ENCODE data around the gene NFAT5. TPM values are rescaled to one million over a fixed set of nuclear protein-coding genes. Genes with fewer than 3 reads are reported as not detected.
"Not testable (repeated sequence)": the region's sequence is repeated elsewhere in the genome, so short reads cannot be mapped to it uniquely, and the experiment has no call there.

Gene NFAT5
- total RNA-seq, 2 experiments from 2014 or later: 19.5 to 21.2 TPM

- Mint-ChIP-seq H3K36me3 (ENCODE audit: low read depth) (peaks cover 18% of the 10 kb centered on the region), H3K4me1 (ENCODE audit: low read depth) (peaks cover 24% of the 10 kb centered on the region), H3K4me3 (no peak overlapping the region), H3K9me3 (no peaks in the 10 kb centered on the region), H3K27me3 (no peaks in the 10 kb centered on the region), H3K27ac (no peak overlapping the region)
- peaks cover 4% of the 10 kb centered on the region for H3K4me1 ChIP-seq (ENCODE audit: insufficient read depth, low read length)
- ATAC-seq (ENCODE audit: poor library complexity) (no peak), DNase-seq (no peak)
- no peak for TF ChIP-seq CTCF (IDR thresholded peaks at IDR 0.05)
- intact Hi-C loops (cut with DNase I, micrococcal nuclease): no loop called here
- CTCF ChIA-PET: no interaction called here
- no peaks in the 10 kb centered on the region for H3K27me3 ChIP-seq (ENCODE audit: control insufficient read depth in 1 of 2, insufficient read depth in 2 of 2, low read length in 2 of 2)
- H3K9me3 ChIP-seq (ENCODE audit: control insufficient read depth in 1 of 2, insufficient read depth in 1 of 2, low read length in 2 of 2): no peaks in the 10 kb centered on the region
- no peak overlapping the region for H3K27ac ChIP-seq (ENCODE audit: low read depth in 1 of 2, low read length in 2 of 2)
- POLR2A ChIA-PET: no interaction called here
- H3K4me3 ChIP-seq (ENCODE audit: low read length): no peak overlapping the region
- H3K36me3 ChIP-seq (ENCODE audit: insufficient read depth, low read length): peaks cover 2% of the 10 kb centered on the region
Measured at GRCh38 chr16:69579783-69580481, 14.2 kb downstream of the NFAT5 start.

GRCh38 chr16:69581297-69581696 is 15.5 kb downstream of the NFAT5 start:
- H3K4me3 Mint-ChIP-seq: no peak overlapping the region
- peaks cover 4% of the 10 kb centered on the region for H3K4me1 ChIP-seq (ENCODE audit: insufficient read depth, low read length)
- no peak overlapping the region for H3K27ac Mint-ChIP-seq

GRCh38 chr16:69584493-69584892 is 18.7 kb downstream of the NFAT5 start:
- H3K4me1 ChIP-seq (ENCODE audit: insufficient read depth, low read length); H3K27me3 ChIP-seq (ENCODE audit: control insufficient read depth in 1 of 2, insufficient read depth in 2 of 2, low read length in 2 of 2); H3K27me3 Mint-ChIP-seq; CTCF ChIA-PET; H3K27ac Mint-ChIP-seq; H3K27ac ChIP-seq (ENCODE audit: low read depth in 1 of 2, low read length in 2 of 2); H3K4me3 Mint-ChIP-seq; ATAC-seq (ENCODE audit: poor library complexity); intact Hi-C loops (cut with DNase I, micrococcal nuclease); H3K9me3 Mint-ChIP-seq; H3K9me3 ChIP-seq (ENCODE audit: control insufficient read depth in 1 of 2, insufficient read depth in 1 of 2, low read length in 2 of 2); H3K36me3 ChIP-seq (ENCODE audit: insufficient read depth, low read length); H3K4me3 ChIP-seq (ENCODE audit: low read length); DNase-seq: not testable (repeated sequence)
- peaks cover 24% of the 10 kb centered on the region for H3K36me3 Mint-ChIP-seq (ENCODE audit: low read depth)
- POLR2A ChIA-PET: interaction anchor here (0.9 kb wide), 1 partner anchor 10 kb away, joined by 4 read pairs; no protein-coding TSS in a partner anchor
- peaks cover 32% of the 10 kb centered on the region for H3K4me1 Mint-ChIP-seq (ENCODE audit: low read depth)

More at GRCh38 chr16:69581297-69581696, 15.5 kb downstream of the NFAT5 start:
- Histone ChIP-seq H3K27me3 (ENCODE audit: control insufficient read depth in 1 of 2, insufficient read depth in 2 of 2, low read length in 2 of 2) (no peaks in the 10 kb centered on the region), H3K36me3 (ENCODE audit: insufficient read depth, low read length) (peaks cover 2% of the 10 kb centered on the region), H3K4me3 (ENCODE audit: low read length) (no peak overlapping the region), H3K27ac (ENCODE audit: low read depth in 1 of 2, low read length in 2 of 2) (no peak overlapping the region), H3K9me3 (ENCODE audit: control insufficient read depth in 1 of 2, insufficient read depth in 1 of 2, low read length in 2 of 2) (no peaks in the 10 kb centered on the region)
- ATAC-seq (ENCODE audit: poor library complexity) (no peak), DNase-seq (no peak)
- Mint-ChIP-seq H3K9me3 (no peaks in the 10 kb centered on the region), H3K36me3 (ENCODE audit: low read depth) (peaks cover 27% of the 10 kb centered on the region), H3K27me3 (no peaks in the 10 kb centered on the region), H3K4me1 (ENCODE audit: low read depth) (peaks cover 34% of the 10 kb centered on the region)
- ChIA-PET POLR2A (no interaction called here), CTCF (no interaction called here)
- intact Hi-C loops (cut with DNase I, micrococcal nuclease): no loop called here
- TF ChIP-seq CTCF (IDR thresholded peaks at IDR 0.05): no peak
